ENCODE data around the gene CAV1.

- TF ChIP-seq TCF12 (IDR thresholded peaks at IDR 0.05; ENCODE audit: low read depth) = no peak
- no peak for TF ChIP-seq MAX (IDR thresholded peaks at IDR 0.05)
- no peak for TF ChIP-seq FOXM1 (IDR thresholded peaks at IDR 0.05; ENCODE audit: borderline replicate concordance, low read depth)
- no peak for TF ChIP-seq TAF1 (IDR thresholded peaks at IDR 0.05; ENCODE audit: low read depth)
- no peak for TF ChIP-seq EP300 (IDR thresholded peaks at IDR 0.05; ENCODE audit: borderline replicate concordance)
- TF ChIP-seq USF1 (IDR thresholded peaks at IDR 0.05) = no peak
- TF ChIP-seq NFIC (IDR thresholded peaks at IDR 0.05) = no peak
- TF ChIP-seq CEBPB (IDR thresholded peaks at IDR 0.05) = no peak
- no peak for TF ChIP-seq TEAD4 (IDR thresholded peaks at IDR 0.05)
These were observed 33.1 kb downstream of the CAV1 start for GRCh38 chr7:116557901-116558300.
